ENCODE data around the gene ST3GAL2.
"Not testable (repeated sequence)": the region's sequence is repeated elsewhere in the genome, so short reads cannot be mapped to it uniquely, and the experiment has no call there.

Gene ST3GAL2

DNA sequence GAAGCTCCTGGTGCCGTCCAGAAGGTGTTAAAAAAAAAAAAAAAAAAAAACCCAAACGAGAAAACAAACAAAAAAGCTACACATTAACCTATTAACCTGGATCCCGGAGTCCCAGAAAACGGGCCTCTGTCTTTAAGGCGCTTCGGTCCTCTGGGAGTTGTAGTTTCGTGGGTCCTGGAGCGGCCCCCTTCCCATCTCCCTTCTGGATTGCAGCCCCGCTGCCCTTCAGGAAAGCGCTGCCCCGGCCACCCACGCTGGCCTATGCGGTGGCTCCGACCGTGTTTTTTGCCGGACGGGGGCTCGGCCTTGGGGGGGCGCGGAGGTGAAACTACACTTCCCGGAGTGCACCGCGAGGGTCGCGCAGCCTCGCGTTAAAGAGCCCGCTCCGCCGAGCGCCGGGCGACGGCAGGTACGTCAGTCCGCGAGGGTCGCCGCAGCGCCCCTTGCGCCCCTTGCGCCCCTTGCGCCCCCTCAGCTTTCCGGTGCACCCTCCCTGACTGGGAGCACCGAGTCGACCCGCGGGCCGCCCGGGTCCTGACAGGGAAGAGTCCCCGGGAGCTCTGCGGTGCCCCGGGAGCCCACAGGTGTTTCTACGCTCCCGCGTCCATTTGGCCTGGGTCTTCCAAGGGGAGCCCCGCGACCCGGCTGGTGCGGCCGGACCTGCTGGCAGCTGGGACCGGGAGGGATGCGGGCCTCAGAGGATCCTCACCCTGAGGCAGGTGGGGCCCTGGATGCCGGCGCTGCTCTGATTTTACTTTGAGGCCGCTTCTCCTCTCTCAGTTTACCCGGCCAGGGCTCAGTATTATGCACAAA lies 15.5 kb upstream of the ST3GAL2 start, which contains the start of gene FCSK:
Gene FCSK, plus strand, starts transcription at position 374 of the 813 bp plus-strand sequence. CDS start 8,596 bp downstream, outside the sequence.
- Mint-ChIP-seq H3K27me3 (no peaks in the 10 kb centered on the region), H3K36me3 (ENCODE audit: low read depth) (peaks cover 7% of the 10 kb centered on the region), H3K4me1 (ENCODE audit: low read depth) (peaks cover 29% of the 10 kb centered on the region), H3K27ac (peak within 1 kb of the TSS; percentile 96), H3K4me3 (peak within 1 kb of the TSS; percentile 88), H3K9me3 (no peaks in the 10 kb centered on the region)
- peak; percentile 87 for DNase-seq

DNA sequence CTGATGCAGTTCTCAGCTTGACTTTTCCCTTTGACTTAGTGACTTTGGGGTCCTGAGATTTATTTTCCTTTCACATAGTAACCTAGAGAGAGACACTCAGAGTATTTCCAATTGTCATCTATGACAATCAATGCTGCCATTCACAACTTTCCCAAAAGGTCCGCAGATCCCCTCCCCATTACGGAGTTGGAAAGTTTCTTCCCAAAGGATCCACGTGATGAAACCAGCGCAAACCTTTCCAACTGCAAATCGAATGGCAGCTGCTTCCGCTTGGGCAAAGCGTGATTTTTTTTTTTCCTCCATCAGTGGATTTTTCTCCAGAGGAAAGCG lies 15.0 kb upstream of the ST3GAL2 start:
- peaks cover 7% of the 10 kb centered on the region for H3K36me3 Mint-ChIP-seq (ENCODE audit: low read depth)
- H3K9me3 Mint-ChIP-seq: no peaks in the 10 kb centered on the region
- H3K27ac Mint-ChIP-seq: peak overlapping the region; percentile 96
- H3K27me3 Mint-ChIP-seq: no peaks in the 10 kb centered on the region
- no peak for DNase-seq
- peaks cover 29% of the 10 kb centered on the region for H3K4me1 Mint-ChIP-seq (ENCODE audit: low read depth)
- peak overlapping the region; percentile 88 for H3K4me3 Mint-ChIP-seq

DNA sequence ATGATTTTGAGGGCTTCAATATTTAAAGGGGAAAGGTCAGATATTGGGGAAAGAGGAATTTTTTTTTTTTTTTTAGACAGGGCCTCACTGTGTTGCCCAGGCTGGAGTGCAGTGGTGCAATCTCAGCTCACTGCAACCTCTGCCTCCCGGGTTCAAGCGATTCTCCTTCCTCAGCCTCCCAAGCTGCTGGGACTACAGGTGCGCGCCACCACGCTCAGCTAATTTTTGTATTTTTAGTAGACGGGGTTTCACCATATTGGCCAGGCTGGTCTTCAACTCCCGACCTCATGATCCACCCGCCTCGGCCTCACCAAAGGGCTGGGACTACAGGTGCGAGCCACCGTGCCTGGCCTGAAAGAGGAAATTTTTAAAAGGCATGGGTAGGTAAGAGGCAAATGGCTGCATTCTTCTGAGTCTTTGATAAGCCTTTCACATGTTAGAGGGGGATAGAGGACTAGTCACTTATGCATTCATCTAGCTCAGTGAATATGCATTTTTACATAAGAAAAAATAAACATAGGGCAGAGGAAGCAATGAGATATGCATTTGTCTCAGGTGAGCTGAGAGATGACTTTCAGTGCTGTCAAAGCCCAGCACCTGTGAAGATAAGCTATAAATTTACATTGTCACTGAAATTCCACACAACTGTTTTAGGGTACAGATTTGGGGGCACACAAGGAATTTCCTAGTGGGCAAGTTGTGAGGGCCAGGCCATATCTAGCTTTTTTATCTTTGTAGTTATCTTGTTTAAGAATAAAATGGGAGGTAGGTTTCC lies 14.4 kb upstream of the ST3GAL2 start:
- peak overlapping the region; percentile 96 for H3K27ac Mint-ChIP-seq
- H3K9me3 Mint-ChIP-seq: no peaks in the 10 kb centered on the region
- peak overlapping the region; percentile 88 for H3K4me3 Mint-ChIP-seq
- no peak for DNase-seq
- peaks cover 7% of the 10 kb centered on the region for H3K36me3 Mint-ChIP-seq (ENCODE audit: low read depth)
- H3K4me1 Mint-ChIP-seq (ENCODE audit: low read depth): peaks cover 29% of the 10 kb centered on the region
- H3K27me3 Mint-ChIP-seq: no peaks in the 10 kb centered on the region

DNA sequence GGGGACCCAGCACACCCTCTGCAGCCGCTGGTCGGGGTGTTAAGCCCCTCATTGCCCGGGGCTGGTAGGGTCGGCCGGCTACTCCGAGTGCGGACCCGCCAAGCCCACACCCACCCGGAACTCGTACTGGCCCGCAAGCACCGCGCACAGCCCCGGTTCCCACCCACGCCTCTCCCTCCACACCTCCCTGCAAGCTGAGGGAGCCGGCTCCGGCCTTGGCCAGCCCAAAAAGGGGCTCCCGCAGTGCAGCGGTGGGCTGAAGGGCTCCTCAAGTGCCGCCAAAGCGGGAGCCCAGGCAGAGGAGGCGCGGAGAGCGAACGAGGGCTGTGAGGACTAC lies 12.1 kb upstream of the ST3GAL2 start:
- H3K27me3 Mint-ChIP-seq; H3K4me3 Mint-ChIP-seq; H3K27ac Mint-ChIP-seq; H3K9me3 Mint-ChIP-seq; DNase-seq; H3K36me3 Mint-ChIP-seq (ENCODE audit: low read depth): not testable (repeated sequence)
- peaks cover 23% of the 10 kb centered on the region for H3K4me1 Mint-ChIP-seq (ENCODE audit: low read depth)

DNA sequence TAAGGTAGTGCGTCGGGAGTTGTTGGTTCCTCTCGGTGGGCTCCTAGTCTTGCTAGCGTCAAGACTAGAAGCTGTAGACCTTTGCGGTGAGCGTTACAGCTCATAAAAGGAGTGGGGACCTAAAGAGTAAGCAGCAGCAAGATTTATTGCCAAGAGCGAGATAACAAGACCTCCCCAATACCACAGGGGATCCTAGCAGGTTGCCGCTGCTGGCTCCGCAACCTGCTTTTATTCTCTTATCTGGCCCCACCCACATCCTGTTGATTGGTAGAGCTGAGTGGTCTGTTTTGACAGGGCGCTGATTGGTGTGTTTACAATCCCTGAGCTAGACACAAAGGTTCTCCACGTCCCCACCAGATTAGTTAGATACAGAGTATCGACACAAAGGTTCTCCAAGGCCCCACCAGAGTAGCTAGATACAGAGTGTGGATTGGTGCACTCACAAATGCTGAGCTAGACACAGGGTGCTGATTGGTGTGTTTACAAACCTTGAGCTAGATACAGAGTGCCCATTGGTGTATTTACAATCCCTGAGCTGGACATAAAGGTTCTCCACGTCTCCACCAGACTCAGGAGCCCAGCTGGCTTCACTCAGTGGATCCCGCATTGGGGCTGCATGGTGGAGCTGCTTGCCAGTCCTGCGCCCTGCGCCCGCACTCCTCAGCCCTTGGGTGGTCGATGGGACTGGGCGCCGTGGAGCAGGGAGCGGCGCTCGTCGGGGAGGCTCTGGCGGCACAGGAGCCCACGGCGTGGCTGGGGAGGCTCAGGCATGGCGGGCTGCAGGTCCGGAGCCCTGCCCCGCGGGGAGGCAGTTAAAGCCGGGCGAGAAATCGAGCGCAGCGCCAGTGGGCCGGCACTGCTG lies 11.5 kb upstream of the ST3GAL2 start:
- H3K4me3 Mint-ChIP-seq; DNase-seq; H3K27ac Mint-ChIP-seq; H3K27me3 Mint-ChIP-seq; H3K9me3 Mint-ChIP-seq; H3K36me3 Mint-ChIP-seq (ENCODE audit: low read depth): not testable (repeated sequence)
- H3K4me1 Mint-ChIP-seq (ENCODE audit: low read depth): peaks cover 19% of the 10 kb centered on the region

DNA sequence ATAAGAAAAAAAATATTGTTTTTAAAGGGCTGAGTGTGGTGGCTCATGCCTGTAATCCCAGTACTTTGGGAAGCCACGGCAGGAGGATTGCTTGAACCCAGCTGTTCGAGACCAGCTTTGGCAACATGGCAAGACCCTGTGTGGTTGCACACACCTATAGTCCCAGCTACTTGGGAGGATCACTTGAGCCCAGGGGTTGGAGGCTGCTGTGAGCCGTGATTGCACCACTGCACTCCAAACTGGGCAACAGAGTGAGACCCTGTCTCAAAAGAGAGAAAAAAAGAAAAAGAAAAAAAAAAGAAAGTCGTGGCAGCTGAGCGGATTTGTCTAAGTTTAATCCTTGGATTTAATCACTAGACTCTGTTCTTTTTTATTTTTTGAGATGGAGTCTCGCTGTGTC lies 9.2 kb upstream of the ST3GAL2 start:
- Mint-ChIP-seq H3K4me3 (no peak overlapping the region), H3K27me3 (no peaks in the 10 kb centered on the region)

DNA sequence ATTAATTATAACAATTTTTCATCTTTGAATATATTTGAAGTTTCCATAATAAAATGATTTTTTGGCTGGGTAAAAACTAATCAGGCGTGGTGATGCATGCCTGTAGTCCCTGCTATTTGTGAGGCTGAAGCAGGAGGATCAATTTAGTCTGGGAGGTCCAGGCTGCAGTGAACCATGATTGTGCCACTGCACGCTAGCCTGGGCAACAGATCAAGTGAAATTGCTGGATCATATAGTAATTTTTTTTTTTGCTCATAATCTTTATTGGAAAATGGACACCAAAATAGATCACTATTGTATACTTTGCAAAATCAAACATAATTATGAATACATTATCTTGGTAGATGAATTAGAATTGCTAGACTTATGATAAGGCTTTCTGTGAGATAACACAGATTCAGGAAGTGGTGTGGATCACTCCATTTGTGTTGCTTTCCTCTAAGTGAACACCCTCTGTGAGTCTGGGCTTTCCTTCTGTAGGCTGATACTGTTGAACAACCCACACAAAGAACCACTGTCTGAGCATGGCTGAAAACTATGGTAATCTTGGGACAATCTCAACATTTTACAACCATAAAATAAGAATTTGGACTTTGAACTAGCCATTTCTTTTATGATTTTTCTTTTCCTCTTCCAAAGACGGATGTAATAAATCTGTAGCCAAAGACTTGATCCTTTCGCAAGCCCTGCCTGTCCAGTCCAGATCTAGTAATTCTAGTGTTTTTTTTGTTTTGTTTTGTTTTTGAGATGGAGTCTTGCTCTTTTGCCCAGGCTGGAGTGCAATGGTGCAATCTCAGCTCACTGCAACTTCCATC lies 5.6 kb upstream of the ST3GAL2 start:
- Mint-ChIP-seq H3K36me3 (ENCODE audit: low read depth) (no peaks in the 10 kb centered on the region), H3K27me3 (no peaks in the 10 kb centered on the region), H3K9me3 (no peaks in the 10 kb centered on the region), H3K4me3 (no peak overlapping the region), H3K4me1 (ENCODE audit: low read depth) (peaks cover 6% of the 10 kb centered on the region), H3K27ac (no peak overlapping the region)
- no peak for DNase-seq

More for the DNA sequence above, 9.2 kb upstream of the ST3GAL2 start:
- Mint-ChIP-seq H3K4me1 (ENCODE audit: low read depth) (peaks cover 7% of the 10 kb centered on the region), H3K27ac (no peak overlapping the region), H3K9me3 (no peaks in the 10 kb centered on the region), H3K36me3 (ENCODE audit: low read depth) (no peaks in the 10 kb centered on the region)
- no peak for DNase-seq

DNA sequence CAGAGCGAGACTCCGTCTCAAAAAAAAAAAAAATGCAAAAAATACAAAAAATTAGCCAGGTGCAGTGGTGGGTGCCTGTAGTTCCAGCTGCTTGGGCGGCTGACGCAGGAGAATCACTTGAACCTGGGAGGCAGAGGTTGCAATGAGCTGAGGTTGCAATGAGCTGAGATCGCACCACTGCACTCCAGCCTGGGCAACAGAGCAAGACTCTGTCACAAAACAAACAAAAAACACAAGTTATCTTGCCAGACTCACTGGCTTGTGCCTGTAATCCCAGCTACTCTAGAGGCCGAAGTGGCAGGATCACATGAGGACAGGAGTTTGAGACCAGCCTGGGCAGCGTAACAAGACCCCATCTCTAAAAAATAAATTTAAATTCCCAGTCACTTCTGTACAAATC lies 3.4 kb upstream of the ST3GAL2 start:
- no peak overlapping the region for H3K4me3 Mint-ChIP-seq
- H3K4me1 Mint-ChIP-seq (ENCODE audit: low read depth): peaks cover 20% of the 10 kb centered on the region
- H3K36me3 Mint-ChIP-seq (ENCODE audit: low read depth): peaks cover 9% of the 10 kb centered on the region
- DNase-seq: no peak
- no peak overlapping the region for H3K27ac Mint-ChIP-seq
- H3K27me3 Mint-ChIP-seq: no peaks in the 10 kb centered on the region
- H3K9me3 Mint-ChIP-seq: no peaks in the 10 kb centered on the region

DNA sequence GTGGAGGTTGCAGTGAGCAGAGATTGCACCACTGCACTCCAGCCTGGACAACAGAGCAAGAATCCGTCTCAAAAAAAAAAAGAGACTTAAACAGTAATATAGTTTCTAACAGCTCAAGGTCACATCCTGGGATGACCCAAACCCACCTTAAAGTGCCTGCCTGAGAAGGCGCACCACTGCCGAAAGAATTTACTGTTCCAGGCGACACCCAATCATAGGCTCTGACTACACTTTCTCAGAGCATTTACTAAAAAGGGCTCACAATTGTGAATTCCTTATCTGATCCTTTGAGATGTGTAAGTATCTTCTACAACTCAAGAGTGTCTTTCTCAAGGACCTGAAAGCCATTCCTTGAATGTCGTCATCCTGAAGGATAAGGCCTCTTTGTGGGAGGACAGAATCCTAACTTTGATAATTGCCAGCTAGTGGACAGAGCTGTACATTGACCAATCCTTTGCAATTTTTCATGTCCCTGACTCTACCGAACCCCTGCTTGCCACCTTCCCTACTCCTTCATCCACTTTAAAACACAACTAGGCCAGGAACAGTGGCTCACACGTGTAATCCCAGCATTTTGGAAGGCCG lies 2.6 kb upstream of the ST3GAL2 start:
- Mint-ChIP-seq H3K9me3 (no peaks in the 10 kb centered on the region), H3K27ac (no peak overlapping the region), H3K4me1 (ENCODE audit: low read depth) (peaks cover 29% of the 10 kb centered on the region), H3K4me3 (no peak overlapping the region), H3K27me3 (no peaks in the 10 kb centered on the region), H3K36me3 (ENCODE audit: low read depth) (peaks cover 9% of the 10 kb centered on the region)
- DNase-seq: no peak

DNA sequence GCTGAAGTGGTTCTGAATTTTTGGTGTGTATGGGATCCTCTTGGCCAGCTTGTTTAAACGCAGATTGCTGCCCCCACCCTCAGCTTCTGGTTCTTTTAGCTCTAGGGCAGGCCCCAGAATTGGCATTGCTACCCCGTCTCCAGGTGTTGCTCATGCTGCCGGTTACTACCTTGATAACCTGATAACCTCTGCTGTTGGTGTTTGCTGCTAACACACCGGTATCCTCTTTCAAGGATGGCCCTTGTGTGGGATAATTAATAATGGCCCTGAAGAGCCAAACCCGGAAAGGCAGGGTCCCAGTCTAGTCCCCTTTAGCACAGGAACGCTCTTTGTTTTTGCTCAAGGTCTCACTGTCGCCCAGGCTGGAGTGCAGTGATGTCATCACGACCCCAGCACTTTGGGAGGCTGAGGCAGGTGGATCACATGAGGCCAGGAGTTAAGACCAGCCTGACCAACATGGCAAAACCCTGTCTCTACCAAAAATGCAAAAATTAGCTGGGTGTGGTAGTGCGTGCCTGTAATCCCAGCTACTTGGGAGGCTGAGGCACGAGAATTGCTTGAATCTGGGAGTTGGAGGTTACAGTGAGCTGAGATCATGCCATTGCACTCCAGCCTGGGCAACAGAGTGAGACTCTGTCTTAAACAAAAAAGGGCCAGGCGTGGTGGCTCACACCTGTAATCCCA lies 1.3 kb upstream of the ST3GAL2 start:
- H3K27me3 Mint-ChIP-seq: no peaks in the 10 kb centered on the region
- peaks cover 34% of the 10 kb centered on the region for H3K4me1 Mint-ChIP-seq (ENCODE audit: low read depth)
- peaks cover 9% of the 10 kb centered on the region for H3K36me3 Mint-ChIP-seq (ENCODE audit: low read depth)
- no peak for DNase-seq
- H3K9me3 Mint-ChIP-seq: no peaks in the 10 kb centered on the region
- H3K27ac Mint-ChIP-seq: no peak overlapping the region
- peak overlapping the region; percentile 90 for H3K4me3 Mint-ChIP-seq

DNA sequence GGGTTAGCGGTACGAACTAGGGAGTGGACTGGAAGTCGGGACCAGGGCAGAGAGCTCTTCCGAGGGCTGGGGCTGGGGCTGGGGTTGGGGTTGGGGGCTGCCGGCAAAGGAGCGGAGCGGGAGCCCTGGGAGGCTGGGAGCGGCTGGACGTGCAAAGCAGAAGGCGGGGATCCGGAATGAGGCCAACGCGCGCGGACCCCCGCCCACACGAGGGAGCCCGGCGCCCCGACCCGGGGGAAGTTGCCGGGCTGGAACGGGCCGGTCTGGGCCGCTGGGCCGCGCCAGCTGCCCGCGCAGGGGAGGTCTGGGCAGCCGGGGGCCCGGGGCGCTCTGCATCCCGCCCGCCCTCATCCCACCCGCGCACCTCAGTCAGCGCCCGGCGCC lies 323 bp downstream of the ST3GAL2 start:
- Mint-ChIP-seq H3K36me3 (ENCODE audit: low read depth) (peaks cover 20% of the 10 kb centered on the region), H3K27ac (peak overlapping the region; percentile 95), H3K9me3 (no peaks in the 10 kb centered on the region)

DNA sequence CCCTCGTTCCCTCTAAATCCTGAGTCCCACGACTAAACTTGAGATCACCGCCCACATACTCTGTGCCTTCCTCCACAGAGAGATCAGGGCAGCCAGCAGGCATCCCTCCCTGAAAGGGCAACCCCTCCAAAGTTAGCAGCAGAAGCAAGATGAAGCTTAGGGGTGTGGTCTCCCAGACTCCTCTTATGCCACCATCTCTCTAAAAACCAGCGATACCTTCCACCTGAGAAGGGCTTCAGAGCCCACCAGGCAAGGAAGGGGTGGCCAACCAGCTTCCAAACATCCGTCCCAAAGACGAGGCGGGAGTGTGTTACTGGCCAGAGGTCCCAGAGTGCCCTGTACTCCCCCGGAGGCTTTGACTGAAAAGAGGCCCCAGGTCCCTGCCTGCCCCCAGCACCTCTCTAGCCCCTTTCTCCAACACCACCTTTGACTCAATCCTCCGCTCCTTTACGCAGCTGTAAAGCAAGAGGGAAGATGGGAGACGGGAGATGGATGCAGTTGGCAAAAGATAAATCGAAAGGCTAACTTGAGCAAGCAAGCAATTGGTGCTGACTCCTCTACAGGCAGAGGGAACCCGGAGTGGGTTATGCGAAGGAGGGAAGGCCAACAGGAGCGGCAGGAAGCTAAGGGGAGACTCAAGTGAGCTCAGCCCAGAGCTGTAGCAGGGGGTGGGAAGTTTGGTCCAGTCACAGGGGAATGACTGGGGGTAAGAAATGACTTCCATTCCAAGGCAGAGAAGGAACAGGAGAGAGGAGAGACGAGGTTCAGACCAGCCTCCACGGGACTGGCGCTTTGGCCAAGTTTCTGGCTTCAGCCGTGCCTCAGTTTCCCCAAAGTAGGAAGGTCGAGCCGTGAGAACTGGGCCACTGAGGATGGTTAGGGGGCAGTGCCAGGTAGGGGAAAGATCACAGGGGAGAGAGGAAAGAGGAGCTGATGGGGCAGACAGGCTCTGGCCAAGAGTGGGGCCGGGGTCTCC lies 1.0 kb downstream of the ST3GAL2 start:
- peaks cover 20% of the 10 kb centered on the region for H3K36me3 Mint-ChIP-seq (ENCODE audit: low read depth)
- H3K9me3 Mint-ChIP-seq: no peaks in the 10 kb centered on the region
- DNase-seq: peak; percentile 47
- H3K4me3 Mint-ChIP-seq: peak overlapping the region; percentile 95
- H3K27me3 Mint-ChIP-seq: no peaks in the 10 kb centered on the region
- peaks cover 55% of the 10 kb centered on the region for H3K4me1 Mint-ChIP-seq (ENCODE audit: low read depth)
- H3K27ac Mint-ChIP-seq: peak overlapping the region; percentile 95

More for the DNA sequence above, 323 bp downstream of the ST3GAL2 start:
- no peaks in the 10 kb centered on the region for H3K27me3 Mint-ChIP-seq
- peak overlapping the region; percentile 95 for H3K4me3 Mint-ChIP-seq
- peaks cover 49% of the 10 kb centered on the region for H3K4me1 Mint-ChIP-seq (ENCODE audit: low read depth)
- no peak for DNase-seq

All from activated T-cell treated with anti-CD3 and anti-CD28 coated beads, Interleukin-2, amount 50 U/mL, for 24 hours (primary cell).